Measurements from ENCODE around the gene KCNH2. TPM values are rescaled to one million over a fixed set of nuclear protein-coding genes. Genes with fewer than 3 reads are reported as not detected.

Gene KCNH2
- total and polyA plus RNA-seq, 3 experiments from 2014 or later, result 0.11 to 0.63 (median 0.24) TPM

- Mint-ChIP-seq H3K4me3 (no peak overlapping the region), H3K36me3 (peaks cover 0 to 1% (median 0%) of the 10 kb centered on the region in 3 donors), H3K27me3 (peaks cover 8 to 13% of the 10 kb centered on the region in 2 donors), H3K27ac (no peak overlapping the region), H3K4me1 (peaks cover 0 to 3% (median 0%) of the 10 kb centered on the region in 3 donors), H3K9me3 (no peaks in the 10 kb centered on the region)
- DNase-seq, result no peak
- H3K27ac ChIP-seq (ENCODE audit: low read depth, low read length), result no peak overlapping the region
- ChIA-PET CTCF (interaction anchor here (1.3 kb wide), 1 partner anchor 18 kb away, joined by 6 read pairs; no protein-coding TSS in a partner anchor), POLR2A (no interaction called here)
- H3K27me3 ChIP-seq (ENCODE audit: insufficient read depth, low read length, poor library complexity, severe bottlenecking), result no peaks in the 10 kb centered on the region
- no peak overlapping the region for H3K4me3 ChIP-seq (ENCODE audit: low read length)
- H3K4me1 ChIP-seq (ENCODE audit: insufficient read depth, low read length), result peaks cover 9% of the 10 kb centered on the region
- no peaks in the 10 kb centered on the region for H3K9me3 ChIP-seq (ENCODE audit: low read length)
- H3K36me3 ChIP-seq (ENCODE audit: insufficient read depth, low read length), result no peaks in the 10 kb centered on the region
Measured at GRCh38 chr7:150966002-150966401, 12.1 kb downstream of the KCNH2 start.

GRCh38 chr7:150965273-150965830 lies 12.8 kb downstream of the KCNH2 start:
- H3K9me3 ChIP-seq (ENCODE audit: low read length), result no peaks in the 10 kb centered on the region
- H3K27ac Mint-ChIP-seq, result no peak overlapping the region
- H3K4me1 Mint-ChIP-seq, result peaks cover 0 to 3% (median 0%) of the 10 kb centered on the region in 3 donors
- no peak overlapping the region for H3K4me3 ChIP-seq (ENCODE audit: low read length)
- H3K27me3 Mint-ChIP-seq, result peaks cover 9 to 13% of the 10 kb centered on the region in 2 donors
- CTCF ChIA-PET, result interaction anchor here (0.7 to 5.7 kb wide), 4 partner anchors 19 to 53 kb away, joined by 4 to 40 read pairs (median 5); no protein-coding TSS in a partner anchor
- no peaks in the 10 kb centered on the region for H3K36me3 ChIP-seq (ENCODE audit: insufficient read depth, low read length)
- peaks cover 0 to 1% (median 0%) of the 10 kb centered on the region in 3 donors for H3K36me3 Mint-ChIP-seq
- H3K9me3 Mint-ChIP-seq, result no peaks in the 10 kb centered on the region
- POLR2A ChIA-PET, result no interaction called here
- H3K4me3 Mint-ChIP-seq, result no peak overlapping the region
- no peak for DNase-seq
- H3K27me3 ChIP-seq (ENCODE audit: insufficient read depth, low read length, poor library complexity, severe bottlenecking), result no peaks in the 10 kb centered on the region
- no peak overlapping the region for H3K27ac ChIP-seq (ENCODE audit: low read depth, low read length)
- H3K4me1 ChIP-seq (ENCODE audit: insufficient read depth, low read length), result peaks cover 9% of the 10 kb centered on the region

- DNase-seq, result no peak
- peaks cover 0 to 1% (median 0%) of the 10 kb centered on the region in 3 donors for H3K36me3 Mint-ChIP-seq
- Histone ChIP-seq H3K9me3 (ENCODE audit: low read length) (no peaks in the 10 kb centered on the region), H3K4me1 (ENCODE audit: insufficient read depth, low read length) (peaks cover 9% of the 10 kb centered on the region), H3K27me3 (ENCODE audit: insufficient read depth, low read length, poor library complexity, severe bottlenecking) (no peaks in the 10 kb centered on the region), H3K27ac (ENCODE audit: low read depth, low read length) (no peak overlapping the region), H3K36me3 (ENCODE audit: insufficient read depth, low read length) (no peaks in the 10 kb centered on the region), H3K4me3 (ENCODE audit: low read length) (no peak overlapping the region)
- H3K27me3 Mint-ChIP-seq, result peaks cover 13 to 17% of the 10 kb centered on the region in 2 donors
- H3K4me1 Mint-ChIP-seq, result peaks cover 0 to 6% (median 4%) of the 10 kb centered on the region in 3 donors
- H3K27ac Mint-ChIP-seq, result no peak overlapping the region
- ChIA-PET POLR2A (no interaction called here), CTCF (interaction anchor here (1.2 to 5.7 kb wide), 4 partner anchors 10 to 54 kb away, joined by 4 to 40 read pairs (median 12); no protein-coding TSS in a partner anchor)
- no peaks in the 10 kb centered on the region for H3K9me3 Mint-ChIP-seq
- no peak overlapping the region for H3K4me3 Mint-ChIP-seq
Measured at GRCh38 chr7:150964593-150965111, 13.5 kb downstream of the KCNH2 start.

DNA sequence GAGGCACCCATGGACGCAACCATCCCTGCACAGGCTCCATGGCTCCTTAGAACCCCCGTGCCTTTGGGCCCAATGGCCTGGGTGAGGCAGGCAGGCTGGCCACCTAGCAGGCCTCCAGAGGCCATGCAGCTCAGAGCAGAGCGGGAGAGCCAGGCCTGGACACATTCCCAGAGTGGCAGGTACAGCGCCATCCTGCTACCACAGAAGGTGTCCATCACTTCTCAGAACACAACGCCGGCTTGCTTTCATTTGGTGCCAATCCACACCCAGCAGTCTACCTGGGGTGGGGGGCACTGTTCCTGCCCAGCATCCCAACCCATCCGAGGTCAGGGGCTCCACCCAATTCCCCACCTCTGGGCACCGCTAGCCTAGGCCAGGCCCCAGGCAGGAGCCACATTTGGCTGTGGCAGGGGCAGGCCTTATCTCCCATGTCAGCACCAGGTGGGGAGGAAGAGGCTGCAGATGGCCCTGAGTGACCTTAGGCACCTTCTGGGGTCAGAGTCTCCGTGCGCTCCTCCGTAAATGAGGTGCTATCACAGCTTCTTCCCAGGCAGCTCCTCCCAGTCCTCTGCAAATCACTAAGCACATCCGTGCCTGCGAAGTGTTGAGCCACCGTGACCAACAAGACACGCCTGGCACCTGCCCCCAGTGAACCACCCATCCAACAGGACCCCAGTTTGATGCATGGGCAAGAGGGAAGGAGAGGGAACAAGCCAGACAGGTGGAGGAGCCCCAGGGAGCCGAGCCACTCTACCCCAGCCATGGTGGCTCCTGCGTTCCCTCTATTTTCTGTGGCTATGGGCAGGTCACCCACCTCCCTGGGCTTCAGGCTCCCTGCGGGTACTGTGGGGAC lies 14.2 kb downstream of the KCNH2 start:
- peaks cover 0 to 7% (median 4%) of the 10 kb centered on the region in 3 donors for H3K4me1 Mint-ChIP-seq
- Histone ChIP-seq H3K27me3 (ENCODE audit: insufficient read depth, low read length, poor library complexity, severe bottlenecking) (peaks cover 3% of the 10 kb centered on the region), H3K4me1 (ENCODE audit: insufficient read depth, low read length) (peaks cover 9% of the 10 kb centered on the region), H3K9me3 (ENCODE audit: low read length) (no peaks in the 10 kb centered on the region), H3K36me3 (ENCODE audit: insufficient read depth, low read length) (no peaks in the 10 kb centered on the region), H3K27ac (ENCODE audit: low read depth, low read length) (no peak overlapping the region), H3K4me3 (ENCODE audit: low read length) (no peak overlapping the region)
- no peaks in the 10 kb centered on the region for H3K9me3 Mint-ChIP-seq
- H3K27ac Mint-ChIP-seq, result peak overlapping the region in 1 of 8 donors; percentile 78
- H3K4me3 Mint-ChIP-seq, result no peak overlapping the region
- H3K27me3 Mint-ChIP-seq, result peaks cover 15 to 22% of the 10 kb centered on the region in 2 donors
- CTCF ChIA-PET, result interaction anchor here (1.2 to 5.7 kb wide), 17 partner anchors 11 to 146 kb away, joined by 3 to 40 read pairs (median 8); partner anchors contain the start of genes NOS3 and TMUB1
- POLR2A ChIA-PET, result no interaction called here
- DNase-seq, result no peak
- H3K36me3 Mint-ChIP-seq, result peaks cover 0 to 1% (median 0%) of the 10 kb centered on the region in 3 donors

DNA sequence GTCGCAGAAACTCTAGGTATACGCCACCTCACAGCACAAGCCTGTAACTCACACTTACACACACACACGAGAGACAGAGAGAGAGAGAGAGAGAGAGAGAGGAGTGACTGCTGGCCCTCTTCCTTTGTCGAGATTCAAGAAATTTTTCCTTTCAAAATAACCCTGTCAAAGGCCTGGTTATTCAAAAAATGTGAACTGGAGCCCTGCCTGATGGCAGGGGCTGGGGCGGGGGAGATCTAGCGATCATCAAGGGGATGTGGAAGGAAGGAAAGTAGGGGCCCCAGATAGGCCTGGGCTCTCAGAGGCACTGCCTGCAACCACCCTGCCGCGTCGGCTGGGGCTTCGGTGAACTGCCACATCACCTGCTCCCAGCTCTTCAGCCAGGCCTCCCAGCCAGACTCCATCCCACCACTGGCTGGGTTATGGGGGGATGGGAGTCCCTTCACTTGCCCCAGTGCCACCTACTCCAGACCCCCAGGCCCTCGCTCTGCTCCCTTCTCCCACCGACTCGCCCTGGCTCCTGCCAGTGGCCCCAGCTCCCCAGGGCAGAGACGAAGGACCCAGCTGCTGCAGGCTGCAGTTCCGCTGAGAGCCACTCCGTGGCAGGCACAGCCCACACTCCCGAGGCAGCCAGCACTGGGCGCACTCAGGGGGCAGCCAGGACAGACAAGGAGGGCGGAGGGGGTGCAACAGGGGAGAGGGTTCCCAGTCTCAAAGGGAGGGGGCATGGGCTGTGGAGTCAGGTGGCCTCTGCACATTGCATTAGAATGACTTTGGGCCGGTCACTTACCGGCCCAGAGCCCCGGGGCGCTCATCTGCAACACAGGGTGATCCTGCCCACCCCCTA lies 15.3 kb downstream of the KCNH2 start:
- peaks cover 9% of the 10 kb centered on the region for H3K4me1 ChIP-seq (ENCODE audit: insufficient read depth, low read length)
- H3K27ac ChIP-seq (ENCODE audit: low read depth, low read length), result peak overlapping the region; percentile 76
- peaks cover 7% of the 10 kb centered on the region for H3K27me3 ChIP-seq (ENCODE audit: insufficient read depth, low read length, poor library complexity, severe bottlenecking)
- Mint-ChIP-seq H3K4me1 (peaks cover 2 to 10% (median 4%) of the 10 kb centered on the region in 3 donors), H3K4me3 (peak overlapping the region in 1 of 7 donors; percentile 79), H3K27ac (no peak overlapping the region), H3K9me3 (no peaks in the 10 kb centered on the region), H3K36me3 (no peaks in the 10 kb centered on the region), H3K27me3 (peaks cover 19 to 28% of the 10 kb centered on the region in 2 donors)
- no peaks in the 10 kb centered on the region for H3K36me3 ChIP-seq (ENCODE audit: insufficient read depth, low read length)
- H3K4me3 ChIP-seq (ENCODE audit: low read length), result no peak overlapping the region
- peak; percentile 35 to 69 (median 50) for DNase-seq
- POLR2A ChIA-PET, result interaction anchor here (0.5 kb wide), 1 partner anchor 1191 kb away, joined by 5 read pairs; no protein-coding TSS in a partner anchor
- CTCF ChIA-PET, result interaction anchor here (0.6 to 5.7 kb wide), 30 partner anchors 12 to 207 kb away, joined by 3 to 40 read pairs (median 4); partner anchors contain the start of genes ABCB8, NOS3 and TMUB1
- H3K9me3 ChIP-seq (ENCODE audit: low read length), result no peaks in the 10 kb centered on the region

GRCh38 chr7:150962290-150962552 lies 15.9 kb downstream of the KCNH2 start:
- H3K27ac ChIP-seq (ENCODE audit: low read depth, low read length), result peak overlapping the region; percentile 76

DNA sequence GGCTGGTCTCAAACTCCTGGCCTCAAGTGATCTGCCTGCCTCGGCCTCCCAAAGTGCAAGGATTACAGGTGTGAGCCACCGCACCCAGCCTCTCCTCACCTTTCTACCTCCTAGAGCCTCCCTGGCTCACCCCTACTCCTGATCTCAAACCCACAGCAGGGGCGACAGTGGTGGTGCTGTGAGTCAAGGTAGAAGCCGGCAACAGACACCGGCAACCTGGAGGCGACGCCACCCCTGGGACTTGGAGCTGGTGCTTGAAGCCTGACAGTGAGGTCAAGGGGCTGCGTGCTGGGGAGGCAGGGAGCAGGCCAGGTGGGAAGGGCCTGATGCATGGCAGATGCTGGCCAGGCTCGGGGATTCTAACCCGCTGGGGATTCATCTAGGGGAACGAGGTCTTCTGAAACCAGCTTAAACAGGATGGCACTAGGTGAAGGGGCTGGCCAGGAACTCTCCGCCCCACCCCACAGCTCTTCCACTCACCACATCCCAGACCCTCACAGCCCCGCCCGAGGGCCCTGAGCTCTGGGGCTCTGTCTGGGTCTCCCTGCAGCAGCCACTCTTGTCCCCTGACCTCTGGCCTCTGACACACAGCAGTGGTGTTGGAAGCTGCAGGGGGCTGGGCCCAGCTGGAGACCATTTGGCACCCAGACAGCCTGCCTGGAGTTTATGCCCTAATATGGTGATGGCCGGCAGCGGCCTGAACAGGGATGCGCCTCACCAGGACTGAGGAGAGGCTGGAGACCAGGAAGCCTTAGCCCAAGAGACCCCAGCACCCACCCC lies 16.4 kb downstream of the KCNH2 start:
- H3K27me3 Mint-ChIP-seq, result peaks cover 25 to 39% of the 10 kb centered on the region in 2 donors
- peaks cover 9% of the 10 kb centered on the region for H3K4me1 ChIP-seq (ENCODE audit: insufficient read depth, low read length)
- no peaks in the 10 kb centered on the region for H3K36me3 ChIP-seq (ENCODE audit: insufficient read depth, low read length)
- no peak overlapping the region for H3K4me3 ChIP-seq (ENCODE audit: low read length)
- no peaks in the 10 kb centered on the region for H3K9me3 Mint-ChIP-seq
- no peak overlapping the region for H3K4me3 Mint-ChIP-seq
- peaks cover 0 to 3% (median 0%) of the 10 kb centered on the region in 3 donors for H3K36me3 Mint-ChIP-seq
- ChIA-PET POLR2A (no interaction called here), CTCF (interaction anchor here (1.2 to 5.7 kb wide), 12 partner anchors 15 to 154 kb away, joined by 4 to 40 read pairs (median 8); partner anchors contain the start of genes ABCB8 and NOS3)
- peaks cover 7% of the 10 kb centered on the region for H3K27me3 ChIP-seq (ENCODE audit: insufficient read depth, low read length, poor library complexity, severe bottlenecking)
- H3K27ac Mint-ChIP-seq, result peak overlapping the region in 1 of 8 donors; percentile 68
- no peak for DNase-seq
- H3K27ac ChIP-seq (ENCODE audit: low read depth, low read length), result peak overlapping the region; percentile 76
- no peaks in the 10 kb centered on the region for H3K9me3 ChIP-seq (ENCODE audit: low read length)
- peaks cover 3 to 17% (median 7%) of the 10 kb centered on the region in 3 donors for H3K4me1 Mint-ChIP-seq

More at GRCh38 chr7:150962290-150962552, 15.9 kb downstream of the KCNH2 start:
- H3K4me1 Mint-ChIP-seq, result peaks cover 2 to 16% (median 7%) of the 10 kb centered on the region in 3 donors
- ChIA-PET CTCF (interaction anchor here (0.8 to 5.7 kb wide), 20 partner anchors 12 to 208 kb away, joined by 3 to 40 read pairs (median 8); partner anchors contain the start of genes ABCB8 and NOS3), POLR2A (no interaction called here)
- no peaks in the 10 kb centered on the region for H3K9me3 Mint-ChIP-seq
- peaks cover 0 to 2% (median 0%) of the 10 kb centered on the region in 3 donors for H3K36me3 Mint-ChIP-seq
- H3K36me3 ChIP-seq (ENCODE audit: insufficient read depth, low read length), result no peaks in the 10 kb centered on the region
- no peak overlapping the region for H3K4me3 ChIP-seq (ENCODE audit: low read length)
- peaks cover 7% of the 10 kb centered on the region for H3K27me3 ChIP-seq (ENCODE audit: insufficient read depth, low read length, poor library complexity, severe bottlenecking)
- H3K9me3 ChIP-seq (ENCODE audit: low read length), result no peaks in the 10 kb centered on the region
- peaks cover 9% of the 10 kb centered on the region for H3K4me1 ChIP-seq (ENCODE audit: insufficient read depth, low read length)
- DNase-seq, result no peak
- peak overlapping the region in 1 of 7 donors; percentile 79 for H3K4me3 Mint-ChIP-seq
- no peak overlapping the region for H3K27ac Mint-ChIP-seq
- peaks cover 22 to 34% of the 10 kb centered on the region in 2 donors for H3K27me3 Mint-ChIP-seq
